Right cardiac atrium (tissue), 5 donors: ENCODE data around the gene SLC35G4. TPM values are rescaled to one million over a fixed set of nuclear protein-coding genes. Genes with fewer than 3 reads are reported as not detected.
A peak's percentile ranks its signal among the peaks of the same experiment; 100 is the strongest.
"Not testable (repeated sequence)": the region's sequence is repeated elsewhere in the genome, so short reads cannot be mapped to it uniquely, and the experiment has no call there.

Source experiments
- ATAC-seq, 2 donors: fragments of 200-7000 bp; cut with Tn5 transposase; one replicate each; pipeline versions ENCODE4 v1.8.0 to v1.9.1; 2020; ENCODE audit warnings: moderate library complexity in 2 of 2, mild to moderate bottlenecking in 1 of 2
- DNase-seq, 3 donors: peaks; one replicate each; pipeline ENCODE4 v3.0.0-alpha.2; 2020
- H3K27ac ChIP-seq: one replicate; pipeline ENCODE4 v1.5.1; 2013; ENCODE audit warnings: mild to moderate bottlenecking, low read length, control low read depth, moderate library complexity
- H3K27me3 ChIP-seq: one replicate; pipeline ENCODE4 v1.6.1; 2013; ENCODE audit not compliant: control insufficient read depth, insufficient read depth
- H3K4me1 ChIP-seq: one replicate; pipeline ENCODE4 v1.6.1; 2013; ENCODE audit warnings: low read length; ENCODE audit not compliant: control insufficient read depth, insufficient read depth
- H3K4me3 ChIP-seq: one replicate; pipeline ENCODE4 v1.5.1; 2013; ENCODE audit warnings: low read length, control low read depth
- H3K9me3 ChIP-seq: one replicate; pipeline ENCODE4 v1.6.1; 2013; ENCODE audit warnings: low read length; ENCODE audit not compliant: control insufficient read depth
- WGBS: extraction: QIAGEN DNeasy Blood & Tissue Kit; methylation state at CpG from one replicate; pipeline ENCODE4 v1.1.7; 2013; 5-methylcytosine and 5-hydroxymethylcytosine counted together
- intact Hi-C, 4 donors: fragments of 100-400 bp; cut with DNase I; formaldehyde crosslinking; loops; one replicate each; pipeline versions ENCODE4 v1.11.0 to v1.14.0; 2022 to 2023
- polyA plus RNA-seq: library from polyadenylated mRNA; stranded (reverse); fragments of 200-250 nt; gene quantifications from one replicate; pipeline ENCODE4 v1.2.3, GENCODE V29; 2013
- total RNA-seq, 4 donors: library from RNA; stranded (reverse); fragmentation: NEBNext Ultra II Directional; extraction: Animal tissue kit (Norgen Biotek cat#: 25700); gene quantifications; one replicate each; pipeline ENCODE4 v1.2.1, GENCODE V29; 2021
- donor health status: healthy with polysubstance abuse.
- donor health status: DM: no; HTN: yes; CAD: no.
- donor health status: DM: no; HTN: no; CAD: no.
- donor health status: DM: no; HTN: yes; CAD: no; lungs with severe emphysema.
- donor health status: DM: yes; HTN: yes; CAD: no.

Gene SLC35G4
- total and polyA plus RNA-seq, 5 donors, result not detected

GRCh38 chr18:11614042-11614441, 4.6 kb downstream of the SLC35G4 start:
- ATAC-seq, H3K4me1 ChIP-seq, H3K27ac ChIP-seq, intact Hi-C loops, H3K27me3 ChIP-seq, H3K4me3 ChIP-seq, H3K9me3 ChIP-seq: not testable (repeated sequence)
- WGBS, result 75% methylated on average over 14 of the region's 21 CpGs
- DNase-seq, result peak in 1 of 3 donors; percentile 39

DNA sequence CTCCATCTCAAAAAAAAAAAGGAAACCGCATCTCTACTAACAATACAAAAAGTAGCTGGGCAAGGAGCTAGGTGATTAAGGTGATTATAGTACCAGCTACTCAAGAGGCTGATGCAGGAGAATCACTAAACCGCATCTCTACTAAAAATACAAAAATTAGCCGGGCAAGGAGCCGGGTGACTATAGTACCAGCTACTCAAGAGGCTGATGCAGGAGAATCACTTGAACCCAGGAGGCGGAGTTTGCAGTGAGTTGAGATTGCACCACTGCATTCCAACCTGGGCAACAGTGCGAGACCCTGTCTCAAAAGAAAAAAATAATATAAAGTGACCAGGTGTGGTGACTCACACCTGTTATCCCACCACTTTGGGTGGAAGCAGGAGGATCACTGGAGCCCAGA, 5.6 kb downstream of the SLC35G4 start:
- DNase-seq, ATAC-seq, H3K27me3 ChIP-seq, intact Hi-C loops, H3K4me1 ChIP-seq, H3K27ac ChIP-seq, H3K9me3 ChIP-seq, H3K4me3 ChIP-seq: not testable (repeated sequence)
- 88% methylated on average over 4 of the region's 6 CpGs for WGBS

DNA sequence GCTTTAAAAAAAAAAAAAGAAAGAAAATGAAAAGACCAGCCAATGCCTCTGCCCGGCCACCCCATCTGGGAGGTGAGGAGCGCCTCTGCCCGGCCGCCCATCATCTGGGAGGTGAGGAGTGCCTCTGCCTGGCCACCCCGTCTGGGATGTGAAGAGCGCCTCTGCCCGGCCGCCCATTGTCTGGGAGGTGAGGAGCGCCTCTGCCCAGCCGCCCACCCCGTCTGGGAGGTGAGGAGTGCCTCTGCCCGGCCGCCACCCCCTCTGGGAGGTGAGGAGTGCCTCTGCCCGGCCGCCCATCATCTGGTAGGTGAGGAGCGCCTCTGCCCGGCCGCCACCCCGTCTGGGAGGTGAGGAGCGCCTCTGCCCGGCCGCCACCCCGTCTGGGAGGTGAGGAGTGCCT, 37.9 kb downstream of the SLC35G4 start:
- DNase-seq, intact Hi-C loops, H3K4me1 ChIP-seq, ATAC-seq, H3K4me3 ChIP-seq, H3K9me3 ChIP-seq, H3K27me3 ChIP-seq, H3K27ac ChIP-seq: not testable (repeated sequence)
- WGBS, result 94% methylated on average over 23 of the region's 23 CpGs

GRCh38 chr18:11647804-11648203, 38.4 kb downstream of the SLC35G4 start:
- H3K27me3 ChIP-seq, DNase-seq, ATAC-seq, H3K4me3 ChIP-seq, H3K9me3 ChIP-seq, H3K4me1 ChIP-seq, H3K27ac ChIP-seq, intact Hi-C loops: not testable (repeated sequence)
- 96% methylated on average over 26 of the region's 26 CpGs for WGBS

GRCh38 chr18:11649839-11650238, 40.4 kb downstream of the SLC35G4 start:
- ATAC-seq (no peak), DNase-seq (no peak)
- Histone ChIP-seq H3K9me3 (no peaks in the 10 kb centered on the region), H3K4me3 (no peak overlapping the region), H3K27ac (no peak overlapping the region), H3K4me1 (no peaks in the 10 kb centered on the region), H3K27me3 (peaks cover 3% of the 10 kb centered on the region)
- 70% methylated on average over 4 of the region's 4 CpGs for WGBS
- intact Hi-C loops, result loop anchor here in 2 of 4 donors (10.0 kb wide), 3 partner anchors 75 to 385 kb away; no protein-coding TSS in a partner anchor

- WGBS, result 76% methylated on average over 3 of the region's 3 CpGs
Measured at GRCh38 chr18:11651899-11652298, 42.5 kb downstream of the SLC35G4 start.

DNA sequence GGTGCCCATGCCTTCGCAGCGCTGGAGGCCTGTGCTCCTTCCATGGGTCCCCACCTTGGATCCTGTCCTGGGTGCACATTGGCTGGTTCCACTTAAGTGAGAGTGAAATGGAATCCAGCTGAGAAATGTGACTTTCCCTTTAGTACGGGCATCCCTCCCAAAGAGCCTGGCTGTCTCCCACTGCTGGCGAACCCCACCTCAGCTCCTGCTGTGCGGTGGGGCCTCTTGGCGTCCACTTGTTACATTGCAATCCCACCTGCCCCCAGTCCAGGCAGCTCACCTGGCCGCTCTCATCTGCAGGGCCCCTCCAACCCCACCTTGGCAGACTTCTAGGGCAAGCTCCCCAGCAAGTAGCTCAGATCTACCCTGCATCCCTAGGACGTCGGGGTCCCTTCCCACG, 44.1 kb downstream of the SLC35G4 start:
- H3K27ac ChIP-seq, result no peak overlapping the region
- WGBS, result 83% methylated on average over 10 of the region's 10 CpGs
- no peaks in the 10 kb centered on the region for H3K9me3 ChIP-seq
- DNase-seq (no peak), ATAC-seq (no peak)
- H3K4me3 ChIP-seq, result no peak overlapping the region
- intact Hi-C loops, result loop anchor here in 2 of 4 donors (10.0 kb wide), 3 partner anchors 71 to 381 kb away; no protein-coding TSS in a partner anchor
- H3K27me3 ChIP-seq, result peaks cover 3% of the 10 kb centered on the region
- no peaks in the 10 kb centered on the region for H3K4me1 ChIP-seq

More at GRCh38 chr18:11651899-11652298, 42.5 kb downstream of the SLC35G4 start:
- ATAC-seq (no peak), DNase-seq (no peak)
- H3K4me1 ChIP-seq, result no peaks in the 10 kb centered on the region
- intact Hi-C loops, result loop anchor here in 2 of 4 donors (10.0 kb wide), 3 partner anchors 73 to 383 kb away; no protein-coding TSS in a partner anchor
- no peaks in the 10 kb centered on the region for H3K9me3 ChIP-seq
- H3K27me3 ChIP-seq, result peaks cover 3% of the 10 kb centered on the region
- H3K4me3 ChIP-seq, result no peak overlapping the region
- H3K27ac ChIP-seq, result no peak overlapping the region

DNA sequence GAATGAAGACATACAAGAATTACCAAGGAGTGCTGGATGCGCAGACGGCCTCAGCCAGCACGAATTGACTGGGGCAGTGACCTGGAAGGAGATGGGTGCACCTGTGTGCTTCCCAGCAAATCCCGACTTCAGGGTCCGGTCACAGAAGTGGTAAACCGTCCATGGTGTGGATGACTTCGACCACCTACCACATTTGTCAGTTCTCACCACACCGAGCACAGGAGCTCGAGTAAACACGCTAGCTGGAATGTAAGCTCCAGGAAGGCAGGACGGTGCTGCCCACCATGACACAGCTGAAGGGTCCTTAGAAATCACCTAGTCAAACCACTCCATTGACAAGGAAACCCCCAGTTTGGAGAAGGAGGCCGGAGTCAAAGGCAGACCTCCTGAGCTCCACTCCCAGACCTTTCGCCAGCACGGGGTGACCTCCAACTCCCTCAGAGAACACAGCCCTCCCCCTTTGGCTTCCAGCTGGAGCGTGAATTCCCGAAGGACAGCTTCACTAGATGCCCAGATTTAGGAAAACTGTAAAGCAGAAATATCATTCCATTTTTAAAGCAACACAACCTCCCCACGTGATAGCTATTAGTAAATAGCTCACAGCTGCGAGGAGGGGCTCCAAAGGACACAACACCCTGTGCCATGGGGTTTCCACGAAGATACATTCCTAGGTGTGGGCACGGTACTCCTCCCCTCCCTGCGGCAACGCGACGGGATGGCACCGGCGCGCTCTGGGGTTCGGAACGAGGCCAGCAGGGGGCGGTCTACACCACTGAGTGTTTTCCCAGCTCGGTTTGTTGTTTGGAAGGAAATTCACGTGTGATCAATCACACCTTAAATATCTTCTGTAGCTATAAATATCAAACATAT, 45.6 kb downstream of the SLC35G4 start:
- intact Hi-C loops, result loop anchor here in 2 of 4 donors (10.0 kb wide), 3 partner anchors 70 to 380 kb away; no protein-coding TSS in a partner anchor
- DNase-seq, result peak; percentile 52 to 84 (median 77)

GRCh38 chr18:11655606-11655932, 46.2 kb downstream of the SLC35G4 start:
- no peaks in the 10 kb centered on the region for H3K27me3 ChIP-seq
- no peak overlapping the region for H3K27ac ChIP-seq
- DNase-seq, result no peak
- intact Hi-C loops, result loop anchor here in 2 of 4 donors (10.0 kb wide), 3 partner anchors 69 to 379 kb away; no protein-coding TSS in a partner anchor
- no peaks in the 10 kb centered on the region for H3K9me3 ChIP-seq
- 27% methylated on average over 5 of the region's 5 CpGs for WGBS
- H3K4me1 ChIP-seq, result no peaks in the 10 kb centered on the region
- no peak overlapping the region for H3K4me3 ChIP-seq
- ATAC-seq, result peak in 1 of 2 donors; percentile 23

More for the DNA sequence above, 45.6 kb downstream of the SLC35G4 start:
- Histone ChIP-seq H3K4me3 (no peak overlapping the region), H3K27me3 (no peaks in the 10 kb centered on the region), H3K4me1 (no peaks in the 10 kb centered on the region), H3K27ac (no peak overlapping the region), H3K9me3 (no peaks in the 10 kb centered on the region)
- ATAC-seq, result peak; percentile 66 to 83
- 35% methylated on average over 32 of the region's 32 CpGs for WGBS

- H3K27me3 ChIP-seq, result no peaks in the 10 kb centered on the region
- intact Hi-C loops, result loop anchor here in 2 of 4 donors (10.0 kb wide), 3 partner anchors 68 to 378 kb away; no protein-coding TSS in a partner anchor
Measured at GRCh38 chr18:11657152-11657551, 47.8 kb downstream of the SLC35G4 start.

GRCh38 chr18:11657554-11657953, 48.2 kb downstream of the SLC35G4 start:
- Histone ChIP-seq H3K4me1 (no peaks in the 10 kb centered on the region), H3K4me3 (no peak overlapping the region), H3K27ac (no peak overlapping the region), H3K9me3 (no peaks in the 10 kb centered on the region), H3K27me3 (no peaks in the 10 kb centered on the region)
- 81% methylated on average over 8 of the region's 8 CpGs for WGBS
- DNase-seq, result no peak
- intact Hi-C loops, result loop anchor here in 2 of 4 donors (10.0 kb wide), 3 partner anchors 67 to 377 kb away; no protein-coding TSS in a partner anchor
- ATAC-seq, result no peak

More at GRCh38 chr18:11657152-11657551, 47.8 kb downstream of the SLC35G4 start:
- Histone ChIP-seq H3K4me3 (no peak overlapping the region), H3K4me1 (no peaks in the 10 kb centered on the region), H3K27ac (no peak overlapping the region), H3K9me3 (no peaks in the 10 kb centered on the region)
- ATAC-seq (no peak), DNase-seq (no peak)
- 72% methylated on average over 9 of the region's 9 CpGs for WGBS
